ENCODE measurements around the gene CEP41. TPM values are rescaled to one million over a fixed set of nuclear protein-coding genes. Genes with fewer than 3 reads are reported as not detected.

The CEP41 gene
- total RNA-seq, 1 donor from 2014 or later, result 4.7 TPM

GRCh38 chr7:130473289-130473688, 32.5 kb upstream of the CEP41 start:
- H3K36me3 ChIP-seq, result no peaks in the 10 kb centered on the region
- H3K4me1 ChIP-seq, result no peaks in the 10 kb centered on the region
- no peak overlapping the region for H3K4me3 ChIP-seq
- no peak overlapping the region for H3K27ac ChIP-seq
- intact Hi-C loops (cut with DNase I), result no loop called here
- DNase-seq (ENCODE audit: extremely low spot score in 2 of 2), result no peak
- no peaks in the 10 kb centered on the region for H3K9me3 ChIP-seq
- no peaks in the 10 kb centered on the region for H3K27me3 ChIP-seq
- TF ChIP-seq CTCF (IDR thresholded peaks at IDR 0.05), result no peak
- TF ChIP-seq POLR2AphosphoS5 (IDR thresholded peaks at IDR 0.05; ENCODE audit: insufficient read depth in 1 of 2, low read depth in 1 of 2), result no peak
- TF ChIP-seq POLR2A (IDR thresholded peaks at IDR 0.05), result no peak

- intact Hi-C loops (cut with DNase I), result no loop called here
- H3K4me1 ChIP-seq, result no peaks in the 10 kb centered on the region
- no peak for TF ChIP-seq POLR2AphosphoS5 (IDR thresholded peaks at IDR 0.05; ENCODE audit: insufficient read depth in 1 of 2, low read depth in 1 of 2)
- no peak for TF ChIP-seq CTCF (IDR thresholded peaks at IDR 0.05)
- no peak for TF ChIP-seq POLR2A (IDR thresholded peaks at IDR 0.05)
- H3K36me3 ChIP-seq, result no peaks in the 10 kb centered on the region
- no peaks in the 10 kb centered on the region for H3K27me3 ChIP-seq
- H3K4me3 ChIP-seq, result no peak overlapping the region
- H3K27ac ChIP-seq, result no peak overlapping the region
- DNase-seq (ENCODE audit: extremely low spot score in 2 of 2), result no peak
- no peaks in the 10 kb centered on the region for H3K9me3 ChIP-seq
Observed at GRCh38 chr7:130471974-130472373, 31.2 kb upstream of the CEP41 start.

GRCh38 chr7:130468612-130469011, 27.8 kb upstream of the CEP41 start:
- Histone ChIP-seq H3K4me1 (no peaks in the 10 kb centered on the region), H3K27ac (no peak overlapping the region), H3K27me3 (no peaks in the 10 kb centered on the region), H3K4me3 (no peak overlapping the region), H3K9me3 (no peaks in the 10 kb centered on the region), H3K36me3 (no peaks in the 10 kb centered on the region)
- no peak for DNase-seq (ENCODE audit: extremely low spot score in 2 of 2)
- intact Hi-C loops (cut with DNase I), result no loop called here
- no peak for TF ChIP-seq POLR2A (IDR thresholded peaks at IDR 0.05)
- no peak for TF ChIP-seq POLR2AphosphoS5 (IDR thresholded peaks at IDR 0.05; ENCODE audit: insufficient read depth in 1 of 2, low read depth in 1 of 2)
- TF ChIP-seq CTCF (IDR thresholded peaks at IDR 0.05), result no peak

GRCh38 chr7:130463553-130464434, 23.0 kb upstream of the CEP41 start:
- H3K4me3 ChIP-seq, result no peak overlapping the region
- no peaks in the 10 kb centered on the region for H3K9me3 ChIP-seq
- no peaks in the 10 kb centered on the region for H3K27me3 ChIP-seq
- DNase-seq (ENCODE audit: extremely low spot score in 2 of 2), result no peak
- no peaks in the 10 kb centered on the region for H3K4me1 ChIP-seq
- intact Hi-C loops (cut with DNase I), result no loop called here
- TF ChIP-seq POLR2A (IDR thresholded peaks at IDR 0.05) (no peak), CTCF (IDR thresholded peaks at IDR 0.05) (no peak), POLR2AphosphoS5 (IDR thresholded peaks at IDR 0.05; ENCODE audit: insufficient read depth in 1 of 2, low read depth in 1 of 2) (no peak)
- H3K27ac ChIP-seq, result no peak overlapping the region
- no peaks in the 10 kb centered on the region for H3K36me3 ChIP-seq

- Histone ChIP-seq H3K4me1 (no peaks in the 10 kb centered on the region), H3K27ac (no peak overlapping the region), H3K27me3 (no peaks in the 10 kb centered on the region), H3K36me3 (no peaks in the 10 kb centered on the region), H3K9me3 (no peaks in the 10 kb centered on the region), H3K4me3 (no peak overlapping the region)
- no peak for TF ChIP-seq POLR2AphosphoS5 (IDR thresholded peaks at IDR 0.05; ENCODE audit: insufficient read depth in 1 of 2, low read depth in 1 of 2)
- TF ChIP-seq CTCF (IDR thresholded peaks at IDR 0.05), result no peak
- no peak for TF ChIP-seq POLR2A (IDR thresholded peaks at IDR 0.05)
- no peak for DNase-seq (ENCODE audit: extremely low spot score in 2 of 2)
- intact Hi-C loops (cut with DNase I), result no loop called here
Observed at GRCh38 chr7:130461272-130461671, 20.5 kb upstream of the CEP41 start.

Data from vagina (tissue), 2 donors.